ENCODE data around the gene GPATCH8.

The GPATCH8 gene

GRCh38 chr17:44465897-44466296, 37.3 kb downstream of the GPATCH8 start:
- Histone ChIP-seq H3K4me3 (ENCODE audit: low read length) (no peak overlapping the region), H3K4me1 (ENCODE audit: insufficient read depth, low read length) (peaks cover 11% of the 10 kb centered on the region), H3K36me3 (ENCODE audit: insufficient read depth, low read length) (peaks cover 24% of the 10 kb centered on the region), H2AFZ (ENCODE audit: low read depth, low read length) (no peak overlapping the region), H3K9me3 (ENCODE audit: low read length) (no peaks in the 10 kb centered on the region), H3K27me3 (ENCODE audit: insufficient read depth, low read length) (no peaks in the 10 kb centered on the region)

- Histone ChIP-seq H3K36me3 (ENCODE audit: insufficient read depth, low read length) (peaks cover 30% of the 10 kb centered on the region), H3K4me1 (ENCODE audit: insufficient read depth, low read length) (peaks cover 11% of the 10 kb centered on the region), H3K4me3 (ENCODE audit: low read length) (no peak overlapping the region)
These were observed 37.9 kb downstream of the GPATCH8 start for GRCh38 chr17:44465276-44465675.

GRCh38 chr17:44464037-44464436, 39.2 kb downstream of the GPATCH8 start:
- peaks cover 11% of the 10 kb centered on the region for H3K4me1 ChIP-seq (ENCODE audit: insufficient read depth, low read length)
- H3K36me3 ChIP-seq (ENCODE audit: insufficient read depth, low read length) = peaks cover 24% of the 10 kb centered on the region
- H3K4me3 ChIP-seq (ENCODE audit: low read length) = no peak overlapping the region
- H2AFZ ChIP-seq (ENCODE audit: low read depth, low read length) = no peak overlapping the region
- no peaks in the 10 kb centered on the region for H3K27me3 ChIP-seq (ENCODE audit: insufficient read depth, low read length)
- H3K9me3 ChIP-seq (ENCODE audit: low read length) = no peaks in the 10 kb centered on the region

More at GRCh38 chr17:44465276-44465675, 37.9 kb downstream of the GPATCH8 start:
- H3K27me3 ChIP-seq (ENCODE audit: insufficient read depth, low read length) = no peaks in the 10 kb centered on the region
- H2AFZ ChIP-seq (ENCODE audit: low read depth, low read length) = no peak overlapping the region
- H3K9me3 ChIP-seq (ENCODE audit: low read length) = no peaks in the 10 kb centered on the region

GRCh38 chr17:44451832-44452231, 51.4 kb downstream of the GPATCH8 start:
- Histone ChIP-seq H3K9me3 (ENCODE audit: low read length) (no peaks in the 10 kb centered on the region), H3K36me3 (ENCODE audit: insufficient read depth, low read length) (peaks cover 7% of the 10 kb centered on the region), H3K4me3 (ENCODE audit: low read length) (no peak overlapping the region), H3K4me1 (ENCODE audit: insufficient read depth, low read length) (no peaks in the 10 kb centered on the region), H3K27me3 (ENCODE audit: insufficient read depth, low read length) (no peaks in the 10 kb centered on the region), H2AFZ (ENCODE audit: low read depth, low read length) (no peak overlapping the region)

- H3K27me3 ChIP-seq (ENCODE audit: insufficient read depth, low read length) = no peaks in the 10 kb centered on the region
- no peaks in the 10 kb centered on the region for H3K4me1 ChIP-seq (ENCODE audit: insufficient read depth, low read length)
- H3K4me3 ChIP-seq (ENCODE audit: low read length) = no peak overlapping the region
- H2AFZ ChIP-seq (ENCODE audit: low read depth, low read length) = no peak overlapping the region
- peaks cover 9% of the 10 kb centered on the region for H3K36me3 ChIP-seq (ENCODE audit: insufficient read depth, low read length)
- H3K9me3 ChIP-seq (ENCODE audit: low read length) = no peaks in the 10 kb centered on the region
These were observed 52.1 kb downstream of the GPATCH8 start for GRCh38 chr17:44451016-44451627.

- H3K36me3 ChIP-seq (ENCODE audit: insufficient read depth, low read length) = peaks cover 4% of the 10 kb centered on the region
- no peaks in the 10 kb centered on the region for H3K4me1 ChIP-seq (ENCODE audit: insufficient read depth, low read length)
- no peaks in the 10 kb centered on the region for H3K27me3 ChIP-seq (ENCODE audit: insufficient read depth, low read length)
- no peaks in the 10 kb centered on the region for H3K9me3 ChIP-seq (ENCODE audit: low read length)
- no peak overlapping the region for H3K4me3 ChIP-seq (ENCODE audit: low read length)
- no peak overlapping the region for H2AFZ ChIP-seq (ENCODE audit: low read depth, low read length)
These were observed 54.8 kb downstream of the GPATCH8 start for GRCh38 chr17:44448412-44448811.

GRCh38 chr17:44444735-44445105, 58.5 kb downstream of the GPATCH8 start:
- no peaks in the 10 kb centered on the region for H3K4me1 ChIP-seq (ENCODE audit: insufficient read depth, low read length)
- H3K36me3 ChIP-seq (ENCODE audit: insufficient read depth, low read length) = peaks cover 4% of the 10 kb centered on the region
- no peaks in the 10 kb centered on the region for H3K27me3 ChIP-seq (ENCODE audit: insufficient read depth, low read length)
- no peak overlapping the region for H3K4me3 ChIP-seq (ENCODE audit: low read length)
- no peak overlapping the region for H2AFZ ChIP-seq (ENCODE audit: low read depth, low read length)
- no peaks in the 10 kb centered on the region for H3K9me3 ChIP-seq (ENCODE audit: low read length)

GRCh38 chr17:44442806-44443205, 60.4 kb downstream of the GPATCH8 start:
- no peaks in the 10 kb centered on the region for H3K9me3 ChIP-seq (ENCODE audit: low read length)
- no peak overlapping the region for H2AFZ ChIP-seq (ENCODE audit: low read depth, low read length)
- no peaks in the 10 kb centered on the region for H3K4me1 ChIP-seq (ENCODE audit: insufficient read depth, low read length)
- no peaks in the 10 kb centered on the region for H3K27me3 ChIP-seq (ENCODE audit: insufficient read depth, low read length)
- no peak overlapping the region for H3K4me3 ChIP-seq (ENCODE audit: low read length)
- H3K36me3 ChIP-seq (ENCODE audit: insufficient read depth, low read length) = peaks cover 4% of the 10 kb centered on the region

- H3K4me3 ChIP-seq (ENCODE audit: low read length) = no peak overlapping the region
- no peaks in the 10 kb centered on the region for H3K27me3 ChIP-seq (ENCODE audit: insufficient read depth, low read length)
- no peaks in the 10 kb centered on the region for H3K4me1 ChIP-seq (ENCODE audit: insufficient read depth, low read length)
- H3K36me3 ChIP-seq (ENCODE audit: insufficient read depth, low read length) = peaks cover 21% of the 10 kb centered on the region
- no peaks in the 10 kb centered on the region for H3K9me3 ChIP-seq (ENCODE audit: low read length)
- no peak overlapping the region for H2AFZ ChIP-seq (ENCODE audit: low read depth, low read length)
These were observed 64.0 kb downstream of the GPATCH8 start for GRCh38 chr17:44439168-44439567.

GRCh38 chr17:44438636-44439035, 64.6 kb downstream of the GPATCH8 start:
- H3K9me3 ChIP-seq (ENCODE audit: low read length) = no peaks in the 10 kb centered on the region
- no peak overlapping the region for H3K4me3 ChIP-seq (ENCODE audit: low read length)
- H3K4me1 ChIP-seq (ENCODE audit: insufficient read depth, low read length) = no peaks in the 10 kb centered on the region
- H2AFZ ChIP-seq (ENCODE audit: low read depth, low read length) = no peak overlapping the region
- no peaks in the 10 kb centered on the region for H3K27me3 ChIP-seq (ENCODE audit: insufficient read depth, low read length)
- H3K36me3 ChIP-seq (ENCODE audit: insufficient read depth, low read length) = peaks cover 26% of the 10 kb centered on the region

- Histone ChIP-seq H3K9me3 (ENCODE audit: low read length) (no peaks in the 10 kb centered on the region), H3K27me3 (ENCODE audit: insufficient read depth, low read length) (no peaks in the 10 kb centered on the region), H3K36me3 (ENCODE audit: insufficient read depth, low read length) (peaks cover 47% of the 10 kb centered on the region), H3K4me3 (ENCODE audit: low read length) (no peak overlapping the region), H3K4me1 (ENCODE audit: insufficient read depth, low read length) (no peaks in the 10 kb centered on the region), H2AFZ (ENCODE audit: low read depth, low read length) (no peak overlapping the region)
These were observed 66.9 kb downstream of the GPATCH8 start for GRCh38 chr17:44436336-44436735.

GRCh38 chr17:44432254-44433157, 70.7 kb downstream of the GPATCH8 start:
- Histone ChIP-seq H3K9me3 (ENCODE audit: low read length) (no peaks in the 10 kb centered on the region), H3K4me1 (ENCODE audit: insufficient read depth, low read length) (no peaks in the 10 kb centered on the region), H3K4me3 (ENCODE audit: low read length) (no peak overlapping the region), H2AFZ (ENCODE audit: low read depth, low read length) (no peak overlapping the region), H3K36me3 (ENCODE audit: insufficient read depth, low read length) (peaks cover 58% of the 10 kb centered on the region), H3K27me3 (ENCODE audit: insufficient read depth, low read length) (no peaks in the 10 kb centered on the region)

- Histone ChIP-seq H3K9me3 (ENCODE audit: low read length) (no peaks in the 10 kb centered on the region), H3K27me3 (ENCODE audit: insufficient read depth, low read length) (no peaks in the 10 kb centered on the region), H3K4me1 (ENCODE audit: insufficient read depth, low read length) (no peaks in the 10 kb centered on the region), H3K4me3 (ENCODE audit: low read length) (no peak overlapping the region), H3K36me3 (ENCODE audit: insufficient read depth, low read length) (peaks cover 39% of the 10 kb centered on the region), H2AFZ (ENCODE audit: low read depth, low read length) (no peak overlapping the region)
These were observed 78.3 kb downstream of the GPATCH8 start for GRCh38 chr17:44424828-44425461.

All from neuron (in vitro differentiated cells).